Osteoblast (primary cell): ENCODE measurements around the gene CFAP54. TPM values are rescaled to one million over a fixed set of nuclear protein-coding genes. Genes with fewer than 3 reads are reported as not detected.

Source experiments
- DNase-seq: peaks from one replicate; pipeline ENCODE4 v3.0.0; 2011; ENCODE audit warnings: low spot score, mixed read lengths; ENCODE audit not compliant: insufficient read length; ENCODE audit errors: missing footprints
- H2AFZ ChIP-seq: 2 replicates; pipeline ENCODE4 v1.6.0; 2011; ENCODE audit warnings: mild to moderate bottlenecking, low read length
- H3K27ac ChIP-seq: 2 replicates; pipeline ENCODE4 v1.5.1; 2011; ENCODE audit warnings: mild to moderate bottlenecking, low read depth, low read length, moderate library complexity
- H3K27me3 ChIP-seq: 2 replicates; pipeline ENCODE4 v1.6.0; 2012; ENCODE audit warnings: mild to moderate bottlenecking, control low read depth, inconsistent platforms, low read length, moderate library complexity; ENCODE audit not compliant: insufficient read depth
- H3K36me3 ChIP-seq: 2 replicates; pipeline ENCODE4 v1.5.1; 2011; ENCODE audit warnings: mild to moderate bottlenecking, low read length, control low read depth, moderate library complexity; ENCODE audit not compliant: insufficient read depth
- H3K4me1 ChIP-seq: 2 replicates; pipeline ENCODE4 v1.5.1; 2011; ENCODE audit warnings: mild to moderate bottlenecking, low read length, control low read depth, moderate library complexity; ENCODE audit not compliant: insufficient read depth
- H3K4me2 ChIP-seq: 2 replicates; pipeline ENCODE4 v1.6.0; 2011; ENCODE audit warnings: mild to moderate bottlenecking, low read length; ENCODE audit not compliant: insufficient read depth
- H3K4me3 ChIP-seq: fragments of 200-600 bp; sonication (generic); 3 replicates; pipeline ENCODE4 v1.5.1; 2012; ENCODE audit warnings: mild to moderate bottlenecking, low read length, inconsistent platforms; ENCODE audit not compliant: insufficient read depth
- H3K79me2 ChIP-seq: 2 replicates; pipeline ENCODE4 v1.6.0; 2012; ENCODE audit warnings: mild to moderate bottlenecking, low read length, control low read depth, inconsistent platforms; ENCODE audit not compliant: insufficient read depth
- H3K9me3 ChIP-seq: 2 replicates; pipeline ENCODE4 v1.5.1; 2011; ENCODE audit warnings: low read depth, low read length, control low read depth
- H4K20me1 ChIP-seq: 2 replicates; pipeline ENCODE4 v1.6.0; 2012; ENCODE audit warnings: mild to moderate bottlenecking, low read length, control low read depth; ENCODE audit not compliant: insufficient read depth
- total RNA-seq: library from RNA; depleted of rRNA; stranded (reverse); fragments of >200 nt; gene quantifications from 2 replicates; pipeline ENCODE4 v1.2.3, GENCODE V29; 2012
- TF ChIP-seq, protein P1 (sequence below): IDR thresholded peaks from 2 replicates; pipeline ENCODE4 v1.5.1; 2011; ENCODE audit warnings: mild to moderate bottlenecking, low read depth, low read length, moderate library complexity; ENCODE audit errors: extremely low read depth

The CFAP54 gene
- total RNA-seq, 1 donor: 2.2 TPM

GRCh38 chr12:96478011-96478410 is 11.4 kb upstream of the CFAP54 start:
- H3K9me3 ChIP-seq: no peaks in the 10 kb centered on the region
- H3K36me3 ChIP-seq: no peaks in the 10 kb centered on the region
- H2AFZ ChIP-seq: no peak overlapping the region
- H4K20me1 ChIP-seq: no peaks in the 10 kb centered on the region
- no peak for DNase-seq
- H3K4me2 ChIP-seq: no peak overlapping the region
- no peak overlapping the region for H3K27ac ChIP-seq
- no peaks in the 10 kb centered on the region for H3K4me1 ChIP-seq
- H3K27me3 ChIP-seq: no peaks in the 10 kb centered on the region
- no peak overlapping the region for H3K4me3 ChIP-seq
- TF ChIP-seq, protein P1, sequence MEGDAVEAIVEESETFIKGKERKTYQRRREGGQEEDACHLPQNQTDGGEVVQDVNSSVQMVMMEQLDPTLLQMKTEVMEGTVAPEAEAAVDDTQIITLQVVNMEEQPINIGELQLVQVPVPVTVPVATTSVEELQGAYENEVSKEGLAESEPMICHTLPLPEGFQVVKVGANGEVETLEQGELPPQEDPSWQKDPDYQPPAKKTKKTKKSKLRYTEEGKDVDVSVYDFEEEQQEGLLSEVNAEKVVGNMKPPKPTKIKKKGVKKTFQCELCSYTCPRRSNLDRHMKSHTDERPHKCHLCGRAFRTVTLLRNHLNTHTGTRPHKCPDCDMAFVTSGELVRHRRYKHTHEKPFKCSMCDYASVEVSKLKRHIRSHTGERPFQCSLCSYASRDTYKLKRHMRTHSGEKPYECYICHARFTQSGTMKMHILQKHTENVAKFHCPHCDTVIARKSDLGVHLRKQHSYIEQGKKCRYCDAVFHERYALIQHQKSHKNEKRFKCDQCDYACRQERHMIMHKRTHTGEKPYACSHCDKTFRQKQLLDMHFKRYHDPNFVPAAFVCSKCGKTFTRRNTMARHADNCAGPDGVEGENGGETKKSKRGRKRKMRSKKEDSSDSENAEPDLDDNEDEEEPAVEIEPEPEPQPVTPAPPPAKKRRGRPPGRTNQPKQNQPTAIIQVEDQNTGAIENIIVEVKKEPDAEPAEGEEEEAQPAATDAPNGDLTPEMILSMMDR: no peak
- H3K79me2 ChIP-seq: no peaks in the 10 kb centered on the region

- Histone ChIP-seq H3K36me3 (no peaks in the 10 kb centered on the region), H3K27me3 (no peaks in the 10 kb centered on the region), H4K20me1 (no peaks in the 10 kb centered on the region), H2AFZ (no peak overlapping the region), H3K9me3 (no peaks in the 10 kb centered on the region), H3K79me2 (no peaks in the 10 kb centered on the region), H3K4me1 (peaks cover 5% of the 10 kb centered on the region), H3K4me2 (no peak overlapping the region), H3K4me3 (no peak overlapping the region), H3K27ac (no peak overlapping the region)
- DNase-seq: no peak
- TF ChIP-seq, protein P1: no peak
These were observed 7.3 kb upstream of the CFAP54 start for GRCh38 chr12:96482086-96482485.

GRCh38 chr12:96483116-96483515 is 6.3 kb upstream of the CFAP54 start:
- Histone ChIP-seq H3K27ac (no peak overlapping the region), H3K4me1 (peaks cover 12% of the 10 kb centered on the region), H3K27me3 (no peaks in the 10 kb centered on the region), H3K36me3 (no peaks in the 10 kb centered on the region), H3K79me2 (no peaks in the 10 kb centered on the region), H3K4me2 (no peak overlapping the region), H3K9me3 (no peaks in the 10 kb centered on the region), H3K4me3 (no peak overlapping the region), H4K20me1 (no peaks in the 10 kb centered on the region), H2AFZ (no peak overlapping the region)
- no peak for DNase-seq
- TF ChIP-seq, protein P1: no peak

GRCh38 chr12:96486751-96487613 is 2.4 kb upstream of the CFAP54 start:
- Histone ChIP-seq H3K27ac (peak overlapping the region; percentile 90), H4K20me1 (no peaks in the 10 kb centered on the region), H2AFZ (no peak overlapping the region), H3K27me3 (no peaks in the 10 kb centered on the region), H3K79me2 (no peaks in the 10 kb centered on the region), H3K4me3 (no peak overlapping the region), H3K9me3 (no peaks in the 10 kb centered on the region), H3K4me2 (peak overlapping the region; percentile 8), H3K36me3 (no peaks in the 10 kb centered on the region), H3K4me1 (peaks cover 12% of the 10 kb centered on the region)
- TF ChIP-seq, protein P1: no peak
- DNase-seq: peak; percentile 90
